GM12892 (cell line): ENCODE measurements around the gene RTTN.
"Not testable (repeated sequence)": the region's sequence is repeated elsewhere in the genome, so short reads cannot be mapped to it uniquely, and the experiment has no call there.

Experiments
- DNase-seq: peaks from one replicate; pipeline ENCODE4 v3.0.0; 2011; ENCODE audit not compliant: insufficient read length
- FAIRE-seq: peaks from 2 replicates; lab custom pipeline; 2011; peaks lifted over from hg19 to GRCh38; lab: Jason Lieb, UNC
- POLR2A ChIP-seq: IDR thresholded peaks from 2 replicates; pipeline ENCODE4 v1.6.1; 2011; ENCODE audit warnings: low read depth, low read length, control low read depth
- POLR2AphosphoS5 ChIP-seq: IDR thresholded peaks from 2 replicates; pipeline ENCODE4 v1.6.1; 2011; ENCODE audit warnings: low read depth, low read length, control low read depth
- TAF1 ChIP-seq: IDR thresholded peaks from 2 replicates; pipeline ENCODE4 v1.6.1; 2011; ENCODE audit warnings: low read depth, mild to moderate bottlenecking, control low read depth, low read length, borderline replicate concordance

The RTTN gene

GRCh38 chr18:69980982-69981804, 224.3 kb downstream of the RTTN start:
- DNase-seq, result no peak
- FAIRE-seq, result peak; percentile 44
- no peak for TF ChIP-seq TAF1
- TF ChIP-seq POLR2A, result no peak
- no peak for TF ChIP-seq POLR2AphosphoS5

- TF ChIP-seq POLR2A, result no peak
- FAIRE-seq (no peak), DNase-seq (no peak)
These were observed 225.0 kb downstream of the RTTN start for GRCh38 chr18:69980509-69980908.

- TF ChIP-seq POLR2A, result no peak
- no peak for TF ChIP-seq TAF1
- TF ChIP-seq POLR2AphosphoS5, result no peak
- peak; percentile 87 for FAIRE-seq
- DNase-seq, result no peak
These were observed 226.5 kb downstream of the RTTN start for GRCh38 chr18:69978732-69979715.

GRCh38 chr18:69975294-69975693, 230.2 kb downstream of the RTTN start:
- not testable (repeated sequence) for DNase-seq, FAIRE-seq

GRCh38 chr18:69974365-69974764, 231.1 kb downstream of the RTTN start:
- FAIRE-seq (no peak), DNase-seq (no peak)
- TF ChIP-seq POLR2A, result no peak
- TF ChIP-seq POLR2AphosphoS5, result no peak
- no peak for TF ChIP-seq TAF1

GRCh38 chr18:69969491-69969890, 236.0 kb downstream of the RTTN start:
- DNase-seq (no peak), FAIRE-seq (no peak)
- TF ChIP-seq TAF1, result no peak
- TF ChIP-seq POLR2AphosphoS5, result no peak
- TF ChIP-seq POLR2A, result no peak

GRCh38 chr18:69968039-69968438, 237.4 kb downstream of the RTTN start:
- TF ChIP-seq TAF1 (no peak), POLR2AphosphoS5 (no peak), POLR2A (no peak)
- no peak for DNase-seq
- FAIRE-seq, result no peak

GRCh38 chr18:69963196-69963595, 242.3 kb downstream of the RTTN start:
- TF ChIP-seq POLR2A, result no peak
- TF ChIP-seq POLR2AphosphoS5, result no peak
- no peak for TF ChIP-seq TAF1
- FAIRE-seq, result no peak
- DNase-seq, result no peak

GRCh38 chr18:69961718-69962117, 243.8 kb downstream of the RTTN start:
- no peak for DNase-seq
- TF ChIP-seq POLR2AphosphoS5 (no peak), TAF1 (no peak), POLR2A (no peak)
- FAIRE-seq, result no peak

GRCh38 chr18:69958422-69958821, 247.1 kb downstream of the RTTN start:
- no peak for DNase-seq

GRCh38 chr18:69957747-69958146, 247.7 kb downstream of the RTTN start:
- DNase-seq, result no peak
- no peak for FAIRE-seq
- TF ChIP-seq TAF1 (no peak), POLR2A (no peak), POLR2AphosphoS5 (no peak)

More at GRCh38 chr18:69958422-69958821, 247.1 kb downstream of the RTTN start:
- TF ChIP-seq POLR2AphosphoS5 (no peak; the same call in 1 of the 2 replicates), POLR2A (no peak), TAF1 (no peak)
- peak; percentile 97 for FAIRE-seq
